GM12875 (cell line): Measurements from ENCODE around the gene GRID2.

Experiments
- H3K4me3 ChIP-seq: one replicate; pipeline ENCODE4 v1.5.1; 2011; ENCODE audit warnings: low read depth, low read length, control low read depth
- TF ChIP-seq, protein P1 (sequence below): IDR thresholded peaks from 2 replicates; pipeline ENCODE4 v1.5.1; 2011; ENCODE audit warnings: low read depth, mild to moderate bottlenecking, control low read depth, inconsistent platforms, low read length, moderate library complexity, borderline replicate concordance; ENCODE audit not compliant: insufficient read depth

Gene GRID2

DNA sequence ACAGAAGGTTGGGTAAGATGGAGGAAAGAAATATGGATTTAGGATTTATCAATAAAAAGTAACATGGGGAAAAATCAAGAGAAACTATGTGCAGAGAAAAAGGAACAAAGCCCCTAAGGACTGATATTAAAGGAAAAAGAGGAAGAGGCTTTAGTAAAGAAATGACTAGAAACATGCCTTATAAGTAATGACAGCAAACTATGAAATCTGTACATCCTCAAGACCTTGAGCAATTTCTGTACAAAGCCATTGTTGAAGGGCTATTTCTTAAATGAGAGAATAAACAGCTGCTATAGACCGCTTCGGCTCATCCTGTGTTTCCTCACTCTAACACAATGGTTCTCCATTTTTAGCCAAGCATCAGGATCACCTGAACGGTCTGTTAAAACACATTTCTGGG lies 1344.5 kb downstream of the GRID2 start:
- H3K4me3 ChIP-seq, result no peak overlapping the region
- TF ChIP-seq, protein P1, sequence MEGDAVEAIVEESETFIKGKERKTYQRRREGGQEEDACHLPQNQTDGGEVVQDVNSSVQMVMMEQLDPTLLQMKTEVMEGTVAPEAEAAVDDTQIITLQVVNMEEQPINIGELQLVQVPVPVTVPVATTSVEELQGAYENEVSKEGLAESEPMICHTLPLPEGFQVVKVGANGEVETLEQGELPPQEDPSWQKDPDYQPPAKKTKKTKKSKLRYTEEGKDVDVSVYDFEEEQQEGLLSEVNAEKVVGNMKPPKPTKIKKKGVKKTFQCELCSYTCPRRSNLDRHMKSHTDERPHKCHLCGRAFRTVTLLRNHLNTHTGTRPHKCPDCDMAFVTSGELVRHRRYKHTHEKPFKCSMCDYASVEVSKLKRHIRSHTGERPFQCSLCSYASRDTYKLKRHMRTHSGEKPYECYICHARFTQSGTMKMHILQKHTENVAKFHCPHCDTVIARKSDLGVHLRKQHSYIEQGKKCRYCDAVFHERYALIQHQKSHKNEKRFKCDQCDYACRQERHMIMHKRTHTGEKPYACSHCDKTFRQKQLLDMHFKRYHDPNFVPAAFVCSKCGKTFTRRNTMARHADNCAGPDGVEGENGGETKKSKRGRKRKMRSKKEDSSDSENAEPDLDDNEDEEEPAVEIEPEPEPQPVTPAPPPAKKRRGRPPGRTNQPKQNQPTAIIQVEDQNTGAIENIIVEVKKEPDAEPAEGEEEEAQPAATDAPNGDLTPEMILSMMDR, result no peak

DNA sequence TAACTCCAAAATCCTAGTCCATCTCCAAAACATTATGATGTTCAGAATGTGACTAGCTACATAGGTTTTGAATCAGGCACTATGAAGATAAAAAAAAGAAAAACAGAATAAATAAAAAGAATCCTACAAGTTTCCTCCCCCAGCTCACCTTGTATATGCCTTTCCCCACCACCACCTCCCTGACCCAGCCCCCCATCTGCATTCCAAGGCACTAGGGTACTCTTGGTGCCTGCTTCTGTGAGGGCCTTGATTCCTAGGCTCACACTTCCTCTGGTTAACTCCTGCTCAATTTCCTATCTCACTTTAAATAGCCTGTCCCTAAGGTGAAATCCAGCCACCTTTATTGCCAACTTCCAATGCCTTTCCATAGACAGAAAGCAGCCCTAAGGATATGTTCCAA lies 1346.1 kb downstream of the GRID2 start:
- TF ChIP-seq, protein P1, result no peak
- no peak overlapping the region for H3K4me3 ChIP-seq

DNA sequence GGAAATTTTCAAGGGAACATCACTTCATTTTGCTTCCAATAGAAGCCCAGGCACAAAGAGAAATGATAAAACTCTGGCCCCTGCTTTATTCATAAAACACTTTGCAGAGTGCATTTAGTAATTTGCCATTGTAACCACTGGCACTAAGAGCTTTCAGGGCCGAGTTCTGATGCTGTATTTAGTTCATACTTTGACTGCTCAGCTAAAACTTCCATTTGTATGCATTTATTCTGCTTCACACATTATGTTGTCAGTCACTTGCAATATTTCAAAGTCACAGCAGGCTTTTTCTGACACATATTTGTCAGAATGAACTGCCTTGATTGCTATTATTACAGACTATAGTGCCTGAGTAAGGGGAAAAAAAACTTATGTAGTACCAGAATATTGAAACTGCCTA lies 1350.4 kb downstream of the GRID2 start:
- TF ChIP-seq, protein P1, result no peak
- H3K4me3 ChIP-seq, result no peak overlapping the region

DNA sequence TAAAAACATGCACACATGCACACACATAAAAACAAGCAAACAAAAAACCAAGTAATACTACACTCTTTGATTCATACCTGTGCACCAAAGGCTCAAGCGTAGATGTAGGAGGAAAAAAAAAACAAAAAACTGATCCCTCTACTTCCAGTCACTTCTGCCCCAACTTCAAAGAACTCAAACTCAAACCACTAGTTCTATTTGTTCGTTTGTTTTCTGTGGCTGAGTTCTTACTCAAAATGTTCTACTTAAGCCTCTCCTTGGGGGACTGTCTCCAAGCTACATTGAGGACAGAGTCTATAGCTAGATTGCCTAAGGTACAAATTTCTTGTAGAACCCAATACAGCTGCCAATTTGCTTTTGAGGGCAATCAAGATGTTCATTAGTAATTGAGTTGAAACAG lies 1353.8 kb downstream of the GRID2 start:
- TF ChIP-seq, protein P1, result no peak
- H3K4me3 ChIP-seq, result no peak overlapping the region

DNA sequence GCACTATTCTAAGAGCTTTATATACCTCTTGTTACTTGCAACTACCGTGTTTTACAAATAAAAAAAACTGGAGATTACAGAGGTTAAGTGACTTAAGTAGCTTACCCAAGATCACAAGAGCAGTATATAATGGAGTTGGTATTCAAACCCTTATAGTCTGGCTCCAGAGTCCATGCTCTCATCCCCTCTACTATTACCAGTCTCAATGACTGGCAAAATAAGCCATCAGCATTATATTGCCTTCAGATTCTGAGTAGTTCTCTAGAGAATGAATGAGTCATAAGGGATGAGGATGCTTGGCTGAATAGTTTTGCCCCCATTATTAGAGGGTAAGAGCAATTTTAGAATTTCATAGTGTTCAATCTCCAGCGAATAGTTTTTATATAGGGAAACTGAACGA lies 1354.7 kb downstream of the GRID2 start:
- TF ChIP-seq, protein P1, result no peak
- no peak overlapping the region for H3K4me3 ChIP-seq

DNA sequence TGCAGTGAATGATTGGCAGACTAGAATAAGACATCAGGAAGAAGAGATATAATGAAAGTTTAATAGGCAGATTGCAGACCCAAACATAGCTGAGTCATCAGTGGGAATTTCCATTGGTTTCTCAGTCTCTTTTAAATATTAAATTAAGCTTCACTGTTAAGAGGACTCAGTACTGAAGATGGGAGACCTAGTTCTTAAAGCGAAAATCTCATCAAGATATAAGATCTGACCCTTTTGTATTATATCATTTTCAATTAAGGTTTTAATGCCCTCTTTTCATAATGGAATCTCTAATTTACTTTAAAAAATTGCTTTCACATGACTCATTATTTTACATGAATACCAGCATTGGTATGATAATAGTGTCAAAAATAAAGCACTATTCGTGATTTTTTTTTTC lies 1355.9 kb downstream of the GRID2 start:
- TF ChIP-seq, protein P1, result no peak
- no peak overlapping the region for H3K4me3 ChIP-seq

DNA sequence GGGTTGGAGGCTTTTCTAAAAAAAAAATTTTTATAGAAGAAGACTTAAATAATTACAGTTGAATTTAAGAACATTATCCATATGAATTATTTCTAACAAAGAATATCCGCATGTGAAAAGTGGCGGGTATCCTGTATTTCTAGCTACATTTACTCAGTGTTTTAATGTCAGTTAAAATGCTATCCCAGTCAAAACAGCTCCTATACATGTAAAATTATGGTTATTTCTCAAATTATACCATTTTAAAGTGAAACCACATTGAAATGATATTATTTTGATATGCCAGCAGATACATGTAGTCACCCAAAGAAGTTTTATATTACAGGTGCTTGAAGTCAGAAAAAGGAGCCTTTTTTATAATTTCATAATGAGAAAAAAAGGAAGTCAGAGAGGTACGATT lies 1356.3 kb downstream of the GRID2 start:
- no peak overlapping the region for H3K4me3 ChIP-seq
- TF ChIP-seq, protein P1, result no peak
